Skeletal muscle cell (primary cell): ENCODE results near the gene NEO1.
A peak's percentile ranks its signal among the peaks of the same experiment; 100 is the strongest.

Experiments
- DNase-seq: peaks from one replicate; pipeline ENCODE4 v3.0.0-alpha.2; 2010; ENCODE audit warnings: low read depth
- H3K4me3 ChIP-seq: 2 replicates; pipeline ENCODE4 v1.5.1; 2011; ENCODE audit warnings: low read depth, mild to moderate bottlenecking, control low read depth, low read length, moderate library complexity

The NEO1 gene

GRCh38 chr15:73026511-73027054, 25.7 kb upstream of the NEO1 start:
- no peak overlapping the region for H3K4me3 ChIP-seq
- no peak for DNase-seq

- no peak for DNase-seq
- H3K4me3 ChIP-seq, result no peak overlapping the region
Measured at GRCh38 chr15:73028031-73028430, 24.2 kb upstream of the NEO1 start.

DNA sequence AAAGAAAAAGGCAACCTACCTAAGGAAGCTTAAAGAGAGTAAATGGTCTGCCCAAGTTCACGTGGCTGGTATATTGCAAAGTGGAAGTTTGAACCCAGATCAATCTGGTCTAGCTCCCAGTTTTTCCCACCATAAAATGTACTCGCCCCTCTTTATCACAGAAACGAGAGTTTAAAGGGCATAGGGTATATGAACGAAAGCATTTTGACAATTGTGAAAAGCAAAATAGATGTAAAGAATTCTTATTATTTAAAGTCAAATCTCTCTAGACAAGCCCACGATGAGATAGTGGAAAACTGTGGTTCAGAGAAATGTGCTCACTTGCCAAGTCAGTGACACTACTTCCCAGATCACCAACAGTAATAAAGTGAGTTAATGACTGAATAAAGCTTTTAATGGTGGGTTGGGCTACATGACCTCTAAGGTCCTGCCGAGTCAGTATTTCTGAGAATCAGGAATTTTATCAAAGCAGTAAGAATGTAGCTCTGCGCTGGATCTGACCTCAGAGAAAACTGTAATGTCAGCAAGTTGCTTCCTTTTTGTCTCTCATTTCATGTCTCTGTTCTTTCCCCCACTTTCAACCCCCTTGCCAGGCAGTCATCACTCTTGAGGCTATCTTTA, 23.3 kb upstream of the NEO1 start:
- no peak overlapping the region for H3K4me3 ChIP-seq
- DNase-seq, result no peak

DNA sequence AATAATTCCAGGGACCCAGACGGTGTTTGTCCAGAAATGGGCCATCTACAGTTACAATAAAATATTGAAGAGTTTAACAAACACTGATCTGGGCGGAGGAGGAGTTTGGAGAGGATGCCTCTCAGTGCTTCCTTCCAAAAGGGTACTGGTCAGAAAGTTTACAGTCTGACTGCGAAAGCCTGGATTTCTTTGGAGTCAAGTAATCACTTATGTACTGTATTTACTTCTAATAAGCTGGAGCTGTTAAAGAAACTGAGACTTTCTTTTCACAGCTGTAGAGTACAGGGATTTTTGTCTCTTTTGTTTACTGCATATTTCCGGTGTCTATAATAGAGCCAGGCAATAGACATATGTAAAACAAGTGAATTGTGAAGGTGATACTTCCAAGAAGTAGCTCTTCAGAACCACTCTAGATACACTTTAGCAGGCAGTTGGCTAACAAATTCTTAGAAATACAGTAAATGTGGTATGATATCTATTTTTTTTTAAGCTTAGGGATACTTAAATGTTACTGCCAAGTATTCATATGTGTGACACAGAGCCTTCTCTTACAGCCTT, 22.1 kb upstream of the NEO1 start:
- DNase-seq, result no peak
- H3K4me3 ChIP-seq, result no peak overlapping the region

GRCh38 chr15:73031648-73032047, 20.6 kb upstream of the NEO1 start:
- no peak for DNase-seq
- no peak overlapping the region for H3K4me3 ChIP-seq

DNA sequence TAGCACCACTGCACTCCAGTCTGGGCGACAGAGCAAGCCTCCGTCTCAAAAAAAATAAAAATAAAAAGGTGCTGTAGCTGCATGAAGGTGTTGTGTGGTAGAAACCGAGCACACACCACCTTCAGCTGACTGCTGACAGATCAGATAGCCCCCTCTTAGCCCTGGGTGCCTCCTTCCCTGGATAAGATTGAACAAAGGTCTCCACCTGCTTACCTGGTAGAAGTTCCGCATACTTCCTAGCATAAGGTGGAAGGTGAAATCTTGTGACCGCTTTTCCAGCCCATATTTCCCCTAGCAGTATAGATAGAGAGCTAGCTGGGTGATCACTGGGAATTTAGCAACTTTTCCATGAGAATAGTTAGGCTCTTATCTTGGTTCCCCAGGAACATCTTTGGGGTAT, 18.7 kb upstream of the NEO1 start:
- H3K4me3 ChIP-seq, result no peak overlapping the region
- no peak for DNase-seq

GRCh38 chr15:73034221-73034620, 18.0 kb upstream of the NEO1 start:
- DNase-seq, result no peak
- H3K4me3 ChIP-seq, result no peak overlapping the region

DNA sequence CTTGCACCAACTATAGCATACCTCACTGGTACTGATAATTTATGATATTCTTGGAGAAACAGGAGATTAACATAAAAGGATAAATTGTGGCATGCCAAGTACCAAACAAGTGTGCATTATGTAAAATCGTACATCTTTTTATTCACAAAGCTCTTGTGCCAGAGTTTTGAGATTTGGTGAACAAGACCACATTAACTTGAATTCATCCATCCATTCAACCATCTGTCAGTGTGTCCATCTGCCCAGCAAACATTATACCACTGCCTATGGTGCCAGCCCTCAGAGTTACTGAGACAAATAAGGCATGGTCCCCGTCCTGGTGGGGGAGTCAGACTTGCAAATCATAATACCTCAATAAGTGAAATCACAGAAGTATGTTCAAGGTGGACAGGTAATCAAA, 17.0 kb upstream of the NEO1 start:
- DNase-seq, result no peak
- no peak overlapping the region for H3K4me3 ChIP-seq

DNA sequence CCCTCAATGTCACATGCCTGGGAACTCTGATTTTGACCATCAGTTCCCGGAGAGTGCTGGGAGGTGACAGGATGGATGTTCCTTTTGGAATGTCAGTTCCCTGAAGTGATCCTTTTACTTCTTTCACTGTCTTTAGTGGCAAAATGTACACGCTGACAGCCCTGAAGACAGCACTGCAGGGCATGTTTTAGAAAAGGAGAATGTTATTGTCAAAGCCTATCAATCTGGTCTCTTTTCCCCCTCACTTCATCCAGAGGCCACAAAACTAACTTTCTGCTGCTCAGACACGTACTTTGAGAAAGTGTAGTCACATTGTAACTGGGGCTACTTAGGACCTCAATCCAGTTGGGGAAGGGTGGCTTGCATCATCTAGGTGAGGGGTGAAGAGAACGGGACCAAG, 14.0 kb upstream of the NEO1 start:
- no peak for DNase-seq
- no peak overlapping the region for H3K4me3 ChIP-seq

DNA sequence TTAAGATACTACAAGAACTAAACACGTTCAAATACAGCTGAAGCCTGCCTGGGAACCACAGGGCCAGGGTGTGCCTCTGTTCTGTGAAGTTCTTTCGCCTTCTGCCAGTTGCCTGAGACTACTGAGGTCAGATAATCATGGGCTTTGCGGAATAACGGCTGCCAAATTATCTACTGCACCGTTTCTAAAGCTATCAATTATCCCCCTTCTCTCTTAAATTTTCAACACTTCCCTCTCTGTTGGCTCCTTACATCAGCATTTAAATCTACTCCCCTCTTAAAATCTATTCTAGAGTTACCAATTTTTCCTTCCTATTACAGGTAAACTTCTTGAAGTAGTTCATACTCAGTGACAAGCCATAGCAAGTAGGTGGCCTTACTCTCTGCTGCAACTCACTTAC, 6.2 kb upstream of the NEO1 start:
- no peak for DNase-seq
- H3K4me3 ChIP-seq, result no peak overlapping the region

DNA sequence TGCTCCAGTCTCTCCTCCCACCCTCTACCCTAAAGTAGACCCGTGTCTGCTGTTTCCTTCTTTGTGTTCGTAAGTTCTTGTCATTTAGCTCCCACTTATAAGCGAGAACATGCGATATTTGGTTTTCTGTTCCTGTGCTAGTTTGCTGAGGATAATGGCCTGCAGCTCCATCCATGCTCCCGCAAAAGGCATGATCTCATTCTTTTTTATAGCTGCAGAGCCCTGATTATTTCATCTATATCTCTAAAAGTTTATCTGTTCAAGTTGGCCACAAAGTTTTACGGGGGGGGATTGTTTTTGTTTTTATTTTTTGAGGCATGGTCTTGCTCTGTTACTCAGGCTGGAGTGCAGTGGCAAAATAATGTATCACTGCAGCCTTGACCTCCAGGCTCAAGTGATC, 4.4 kb upstream of the NEO1 start:
- no peak for DNase-seq
- H3K4me3 ChIP-seq, result no peak overlapping the region

DNA sequence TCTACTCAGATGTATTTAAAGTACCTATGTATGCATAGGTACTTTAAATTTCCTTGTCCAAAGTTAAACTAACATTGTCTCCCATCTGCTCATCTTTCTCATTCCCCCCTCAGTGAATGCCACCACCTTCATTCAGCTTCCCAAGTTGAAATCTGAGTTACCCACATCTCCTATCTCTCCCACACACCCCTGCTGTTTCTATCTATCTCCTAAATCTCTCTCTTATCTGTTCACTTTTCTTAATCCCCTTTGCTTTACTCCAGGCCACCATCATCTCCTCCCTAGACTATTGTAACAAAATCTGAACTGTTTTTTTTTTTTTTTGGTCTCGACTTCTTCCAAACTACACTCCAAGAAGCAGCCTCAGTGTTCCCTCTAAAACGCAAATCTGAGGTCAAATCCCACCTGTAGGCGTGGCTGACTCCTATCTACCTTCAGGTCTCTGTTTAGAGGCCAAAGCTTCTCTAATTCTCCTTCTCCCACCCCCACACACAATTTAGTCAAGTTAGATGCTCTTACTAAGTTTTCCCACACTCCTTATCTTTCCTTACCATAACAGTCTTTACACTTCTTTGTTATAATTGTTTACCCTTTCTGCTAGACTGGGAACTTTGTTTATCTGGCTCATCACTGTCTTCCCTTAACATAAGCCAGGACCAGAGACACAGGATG, 3.5 kb upstream of the NEO1 start:
- no peak for DNase-seq

DNA sequence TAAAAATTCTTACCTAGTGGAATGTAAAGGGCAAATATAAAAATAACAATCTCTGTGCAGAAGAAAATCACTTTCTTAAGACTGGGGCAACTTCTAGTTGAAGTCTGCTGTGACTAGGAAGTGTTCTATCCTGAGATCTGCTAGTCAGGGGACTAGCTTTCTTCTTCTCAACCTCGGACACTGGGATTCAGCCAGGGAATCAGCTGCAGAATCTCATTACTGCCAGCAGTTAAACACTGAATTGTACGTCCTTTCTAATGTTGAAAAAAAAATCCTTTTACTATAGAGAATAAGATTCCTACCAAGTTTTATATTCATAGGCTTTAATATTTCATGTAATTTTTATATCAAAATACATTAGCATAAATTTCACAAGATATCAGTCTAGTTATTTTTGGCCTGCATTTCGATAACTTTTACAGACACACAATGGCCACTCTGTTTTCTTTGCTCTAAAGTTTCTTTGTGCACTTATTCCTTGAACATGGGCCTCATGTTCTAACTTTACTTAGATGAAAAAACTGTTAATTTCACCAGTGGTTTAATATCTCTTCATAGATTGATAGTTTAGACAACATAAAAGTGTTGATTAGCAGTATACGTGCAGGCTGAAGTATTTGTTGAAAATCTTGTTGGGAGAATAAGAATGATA, 2.6 kb upstream of the NEO1 start:
- DNase-seq, result no peak
- no peak overlapping the region for H3K4me3 ChIP-seq

More for the DNA sequence above, 3.5 kb upstream of the NEO1 start:
- H3K4me3 ChIP-seq, result no peak overlapping the region

DNA sequence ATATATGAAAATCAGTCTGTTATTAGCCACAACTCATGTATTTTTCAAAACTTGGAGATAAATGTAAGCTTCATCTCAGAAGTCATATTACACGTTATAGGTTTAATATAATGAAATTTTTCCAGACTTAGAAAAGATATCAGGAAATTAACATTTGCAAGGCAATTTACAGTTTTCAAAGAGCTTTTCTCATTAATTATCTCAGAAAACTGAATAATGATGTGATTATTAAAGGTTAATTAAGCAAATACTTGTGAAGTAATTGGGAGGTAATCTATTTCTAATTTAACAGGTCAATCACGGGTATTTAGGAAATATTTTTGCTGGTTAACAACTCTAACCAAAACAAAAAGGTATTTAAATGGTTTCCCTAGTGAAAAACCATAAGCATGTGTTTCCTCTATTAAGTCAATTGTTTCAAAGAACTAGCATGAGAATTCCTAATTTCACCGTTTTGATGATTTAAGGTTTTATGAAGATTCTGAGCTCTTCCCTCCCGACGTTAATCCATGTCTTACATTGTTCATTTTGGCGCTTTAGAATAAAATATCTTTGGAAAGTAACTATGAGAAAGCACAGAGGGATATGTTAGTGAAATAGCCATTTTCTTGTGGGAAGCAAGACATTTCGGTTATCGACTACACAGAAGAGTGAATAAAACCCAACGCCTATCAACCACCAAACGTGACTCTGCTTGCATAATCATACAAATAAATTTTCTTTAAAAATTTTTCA, 1.5 kb upstream of the NEO1 start:
- no peak for DNase-seq
- H3K4me3 ChIP-seq, result peak overlapping the region; percentile 81

DNA sequence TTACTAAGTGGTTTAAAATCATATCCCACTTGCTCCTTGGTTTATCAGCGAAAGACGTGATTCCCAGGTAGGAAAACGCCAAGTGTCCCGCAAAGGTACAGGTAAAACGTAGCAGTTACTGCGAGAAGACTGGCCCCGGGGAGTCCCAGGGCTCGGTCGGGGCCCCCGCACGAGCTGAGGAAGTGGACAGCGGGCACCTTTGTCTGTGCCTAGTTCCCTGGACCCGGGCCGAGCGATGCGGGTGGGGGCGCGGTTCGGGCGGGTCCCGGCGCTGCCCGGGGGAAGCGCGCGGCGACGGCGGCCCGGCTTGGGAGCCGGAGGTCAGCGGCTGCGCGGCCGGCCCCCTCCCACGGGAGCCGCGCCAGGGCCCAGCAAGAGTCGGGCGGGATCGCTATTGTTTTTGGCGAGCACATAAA, 864 bp upstream of the NEO1 start:
- peak overlapping the region; percentile 81 for H3K4me3 ChIP-seq
- no peak for DNase-seq

DNA sequence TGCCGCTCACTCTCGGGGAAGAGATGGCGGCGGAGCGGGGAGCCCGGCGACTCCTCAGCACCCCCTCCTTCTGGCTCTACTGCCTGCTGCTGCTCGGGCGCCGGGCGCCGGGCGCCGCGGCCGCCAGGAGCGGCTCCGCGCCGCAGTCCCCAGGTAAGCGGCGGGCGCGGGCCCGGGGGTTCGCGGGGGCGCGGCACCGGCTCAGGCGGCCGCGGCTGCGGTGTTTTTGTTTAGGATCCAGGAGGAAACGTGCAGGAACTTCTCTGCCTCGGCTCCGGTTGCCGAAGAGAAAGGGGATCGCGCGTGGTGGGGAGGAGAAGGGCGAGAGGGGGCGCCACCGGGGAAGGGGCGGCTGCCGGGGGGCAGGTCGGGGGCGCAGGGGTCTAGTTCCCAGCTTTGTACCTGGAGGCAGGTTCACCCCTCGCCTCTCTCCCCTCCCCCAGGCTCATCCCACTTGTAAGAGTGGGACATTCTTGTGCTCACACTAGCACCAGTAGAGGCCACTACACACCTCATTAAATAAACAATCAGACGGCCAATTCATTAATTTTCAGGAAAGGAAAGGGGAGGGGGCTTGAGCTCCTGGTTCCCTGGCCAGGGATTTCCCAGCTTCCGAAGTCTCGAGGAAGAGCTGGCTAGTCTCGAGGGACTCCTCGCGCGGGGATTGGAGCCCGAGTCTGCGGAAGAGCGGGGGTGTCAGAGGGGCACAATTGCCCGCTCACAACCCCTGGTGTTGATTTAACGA, 562 bp downstream of the NEO1 start:
- no peak for DNase-seq
- H3K4me3 ChIP-seq, result peak overlapping the region; percentile 59

DNA sequence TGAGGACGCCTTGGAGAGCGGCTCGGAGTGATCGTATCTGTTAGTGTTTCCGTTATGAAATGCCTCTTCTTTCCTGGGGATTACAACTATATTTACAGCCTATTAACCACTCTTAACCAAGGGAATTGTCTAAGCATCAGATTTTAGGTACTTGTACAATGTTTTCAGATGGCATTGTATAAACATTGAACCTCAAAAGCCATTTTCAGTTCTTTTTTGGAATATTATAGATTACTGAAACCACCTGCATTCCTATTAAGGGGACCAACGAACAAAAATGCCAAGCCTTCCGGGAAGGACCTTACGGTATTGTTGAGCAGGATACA, 1.1 kb downstream of the NEO1 start:
- no peak for DNase-seq
- H3K4me3 ChIP-seq, result peak overlapping the region; percentile 59

DNA sequence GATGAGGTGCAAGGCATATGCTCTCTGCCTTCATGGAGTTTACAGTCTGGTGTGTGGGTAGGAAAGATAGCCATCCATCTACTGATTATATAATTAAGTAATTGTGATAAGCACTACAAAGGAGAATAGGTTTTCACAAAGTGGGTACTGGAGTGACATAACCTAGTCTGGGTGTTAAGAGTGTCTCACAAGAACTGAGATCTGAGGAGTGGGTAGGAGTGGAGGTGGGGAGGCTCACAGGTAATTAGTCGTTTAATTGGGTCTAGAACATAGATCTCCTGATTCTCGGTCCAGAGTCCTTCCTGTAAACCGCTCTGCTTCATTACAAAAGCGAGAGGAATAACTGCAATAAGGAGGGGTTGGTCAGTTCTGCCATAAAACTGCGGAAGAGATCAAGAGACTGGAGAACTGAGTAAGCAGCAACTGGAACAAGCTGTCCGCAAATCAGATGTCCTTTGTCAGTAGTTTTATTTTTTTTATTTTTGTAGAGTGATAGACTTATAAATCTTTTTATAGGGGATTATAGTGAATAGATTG, 2.2 kb downstream of the NEO1 start:
- no peak for DNase-seq
- H3K4me3 ChIP-seq, result no peak overlapping the region

- no peak for DNase-seq
- H3K4me3 ChIP-seq, result no peak overlapping the region
Measured at GRCh38 chr15:73056460-73056859, 4.2 kb downstream of the NEO1 start.
